ENCODE measurements around the gene C2CD3. TPM values are rescaled to one million over a fixed set of nuclear protein-coding genes. Genes with fewer than 3 reads are reported as not detected.

The C2CD3 gene
- total RNA-seq = 14.5 TPM
- polyA plus RNA-seq (ENCODE audit: insufficient read depth in 1 of 8, insufficient read length in 8 of 8, low replicate concordance in 1 of 8) = 10 to 100 TPM; 15.5 to 25.8 (median 19.5) TPM
- long read RNA-seq, donor 1, partial matches to known transcripts = 0 of 1 reads
- long read RNA-seq, donor 1, other reads (novel, unspliced or antisense) = 0 of 1 reads
- long read RNA-seq, donor 2 = 0 reads
- long read RNA-seq, donor 3 = 0 reads
- long read RNA-seq, donor 4, partial matches to known transcripts = 0 of 1 reads
- long read RNA-seq, donor 4, other reads (novel, unspliced or antisense) = 0 of 1 reads
- long read RNA-seq, donor 5, partial matches to known transcripts = 0 of 2 reads
- long read RNA-seq, donor 5, other reads (novel, unspliced or antisense) = 0 of 2 reads
- long read RNA-seq, donor 6 = 0 reads
- long read RNA-seq, donor 7 = 0 reads
- long read RNA-seq, donor 8, full-length matches to known transcripts = 2 of 2 reads
- long read RNA-seq, donor 8, partial matches to known transcripts = 0 of 2 reads
- long read RNA-seq, donor 8, other reads (novel, unspliced or antisense) = 0 of 2 reads
- long read RNA-seq, donor 9 = 0 reads
- long read RNA-seq, donor 10, partial matches to known transcripts = 6 of 7 reads
- long read RNA-seq, donor 10, other reads (novel, unspliced or antisense) = 0 of 7 reads
- long read RNA-seq, donor 11, partial matches to known transcripts = 0 of 11 reads
- long read RNA-seq, donor 11, other reads (novel, unspliced or antisense) = 11 of 11 reads

GRCh38 chr11:74170694-74171629, at the start of gene C2CD3, which contains the start of gene PPME1:
C2CD3 (minus strand) TSS chr11:74171002; CDS start chr11:74170792, 210 bp downstream.
PPME1 (plus strand) TSS chr11:74171289; CDS start chr11:74171422, 133 bp downstream.
- DNase-seq = peak; percentile 100

GRCh38 chr11:74220376-74220775, 49.6 kb upstream of the C2CD3 start:
- Histone ChIP-seq H3K27ac (ENCODE audit: low read length) (no peak overlapping the region), H3K4me1 (ENCODE audit: control insufficient read depth, insufficient read depth, low read length) (no peaks in the 10 kb centered on the region), H3K9me3 (replicated peaks; ENCODE audit: control insufficient read depth, low read depth, low read length) (no peaks in the 10 kb centered on the region), H3K36me3 (ENCODE audit: control insufficient read depth, insufficient read depth, low read length) (no peaks in the 10 kb centered on the region), H3K27me3 (ENCODE audit: control insufficient read depth, insufficient read depth, low read length) (no peaks in the 10 kb centered on the region), H3K4me3 (ENCODE audit: low read length) (no peak overlapping the region)
- WGBS (ENCODE audit: insufficient coverage) = 75% methylated on average over 1 of the region's 1 CpG
- DNase-seq = no peak

More at GRCh38 chr11:74170694-74171629, at the start of gene C2CD3, which contains the start of gene PPME1:
- peaks cover 9% of the 10 kb centered on the region for H3K4me1 ChIP-seq (ENCODE audit: control insufficient read depth, insufficient read depth, low read length)
- no peaks in the 10 kb centered on the region for H3K9me3 ChIP-seq (replicated peaks; ENCODE audit: control insufficient read depth, low read depth, low read length)
- 0% methylated on average over 62 of the region's 68 CpGs for WGBS (ENCODE audit: insufficient coverage)
- H3K36me3 ChIP-seq (ENCODE audit: control insufficient read depth, insufficient read depth, low read length) = peaks cover 6% of the 10 kb centered on the region
- peak within 1 kb of the TSS; percentile 93 for H3K4me3 ChIP-seq (ENCODE audit: low read length)
- H3K27me3 ChIP-seq (ENCODE audit: control insufficient read depth, insufficient read depth, low read length) = no peaks in the 10 kb centered on the region
- peak within 1 kb of the TSS; percentile 94 for H3K27ac ChIP-seq (ENCODE audit: low read length)

DNA sequence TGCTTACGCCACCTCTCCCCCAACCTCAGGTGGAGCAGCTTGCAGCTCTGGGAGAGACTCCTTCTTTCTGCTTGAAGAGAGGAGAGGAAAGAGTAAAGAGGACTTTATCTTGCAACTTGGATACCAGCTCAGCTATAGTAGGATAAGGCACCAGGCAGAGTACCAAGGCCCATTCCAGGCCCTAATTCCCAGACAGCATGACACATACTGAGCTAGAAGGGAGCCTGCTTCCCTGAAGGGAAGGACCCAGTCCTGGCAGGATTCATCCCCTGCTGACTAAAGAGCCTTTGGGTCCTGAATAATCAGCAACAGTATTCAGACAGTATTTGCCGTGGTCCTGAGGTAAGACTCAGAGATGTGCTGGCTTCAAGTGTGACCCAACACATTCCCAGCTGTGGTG, 41.7 kb upstream of the C2CD3 start:
- Histone ChIP-seq H3K27me3 (ENCODE audit: control insufficient read depth, insufficient read depth, low read length) (no peaks in the 10 kb centered on the region), H3K9me3 (replicated peaks; ENCODE audit: control insufficient read depth, low read depth, low read length) (peaks cover 6% of the 10 kb centered on the region), H3K27ac (ENCODE audit: low read length) (no peak overlapping the region), H3K4me3 (ENCODE audit: low read length) (no peak overlapping the region), H3K36me3 (ENCODE audit: control insufficient read depth, insufficient read depth, low read length) (peaks cover 20% of the 10 kb centered on the region), H3K4me1 (ENCODE audit: control insufficient read depth, insufficient read depth, low read length) (no peaks in the 10 kb centered on the region)
- DNase-seq = no peak
- WGBS (ENCODE audit: insufficient coverage) = 100% methylated on average over 1 of the region's 2 CpGs

GRCh38 chr11:74208507-74208906, 37.7 kb upstream of the C2CD3 start:
- H3K4me3 ChIP-seq (ENCODE audit: low read length) = no peak overlapping the region
- peaks cover 2% of the 10 kb centered on the region for H3K4me1 ChIP-seq (ENCODE audit: control insufficient read depth, insufficient read depth, low read length)
- no peak overlapping the region for H3K27ac ChIP-seq (ENCODE audit: low read length)
- no peaks in the 10 kb centered on the region for H3K27me3 ChIP-seq (ENCODE audit: control insufficient read depth, insufficient read depth, low read length)
- peaks cover 20% of the 10 kb centered on the region for H3K36me3 ChIP-seq (ENCODE audit: control insufficient read depth, insufficient read depth, low read length)
- no peak for DNase-seq
- H3K9me3 ChIP-seq (replicated peaks; ENCODE audit: control insufficient read depth, low read depth, low read length) = peaks cover 2% of the 10 kb centered on the region

- Histone ChIP-seq H3K27me3 (ENCODE audit: control insufficient read depth, insufficient read depth, low read length) (no peaks in the 10 kb centered on the region), H3K4me3 (ENCODE audit: low read length) (no peak overlapping the region), H3K9me3 (replicated peaks; ENCODE audit: control insufficient read depth, low read depth, low read length) (no peaks in the 10 kb centered on the region), H3K4me1 (ENCODE audit: control insufficient read depth, insufficient read depth, low read length) (peaks cover 2% of the 10 kb centered on the region), H3K36me3 (ENCODE audit: control insufficient read depth, insufficient read depth, low read length) (peaks cover 6% of the 10 kb centered on the region), H3K27ac (ENCODE audit: low read length) (no peak overlapping the region)
- no CpG with 5 or more reads among the region's 1 CpG for WGBS (ENCODE audit: insufficient coverage)
- no peak for DNase-seq
Measured at GRCh38 chr11:74206746-74207145, 35.9 kb upstream of the C2CD3 start.

DNA sequence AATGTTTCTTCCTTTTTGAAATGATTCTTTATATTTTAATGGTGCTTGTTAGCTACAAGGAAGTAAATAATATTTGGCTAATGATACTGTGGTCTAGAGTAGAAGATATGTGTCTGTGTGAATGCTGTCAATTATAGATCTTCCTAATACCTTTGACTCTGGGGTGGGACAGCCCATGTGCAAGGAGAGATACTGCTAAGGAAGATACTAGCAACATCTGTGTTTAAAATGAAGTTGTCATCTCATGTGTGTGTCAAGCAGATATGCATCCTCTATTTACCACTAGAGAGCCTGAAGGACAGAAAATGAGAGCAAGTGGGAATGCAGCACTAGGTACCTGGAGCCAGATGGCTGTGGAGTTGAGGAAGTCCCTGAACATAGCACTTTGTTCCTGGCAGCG, 34.4 kb upstream of the C2CD3 start:
- Histone ChIP-seq H3K9me3 (replicated peaks; ENCODE audit: control insufficient read depth, low read depth, low read length) (no peaks in the 10 kb centered on the region), H3K4me1 (ENCODE audit: control insufficient read depth, insufficient read depth, low read length) (peaks cover 2% of the 10 kb centered on the region), H3K36me3 (ENCODE audit: control insufficient read depth, insufficient read depth, low read length) (peaks cover 3% of the 10 kb centered on the region), H3K27me3 (ENCODE audit: control insufficient read depth, insufficient read depth, low read length) (no peaks in the 10 kb centered on the region), H3K4me3 (ENCODE audit: low read length) (no peak overlapping the region), H3K27ac (ENCODE audit: low read length) (no peak overlapping the region)
- no peak for DNase-seq
- WGBS (ENCODE audit: insufficient coverage) = no CpG with 5 or more reads among the region's 1 CpG

- Histone ChIP-seq H3K4me3 (ENCODE audit: low read length) (no peak overlapping the region), H3K27me3 (ENCODE audit: control insufficient read depth, insufficient read depth, low read length) (no peaks in the 10 kb centered on the region), H3K9me3 (replicated peaks; ENCODE audit: control insufficient read depth, low read depth, low read length) (no peaks in the 10 kb centered on the region), H3K36me3 (ENCODE audit: control insufficient read depth, insufficient read depth, low read length) (peaks cover 3% of the 10 kb centered on the region), H3K4me1 (ENCODE audit: control insufficient read depth, insufficient read depth, low read length) (peaks cover 2% of the 10 kb centered on the region), H3K27ac (ENCODE audit: low read length) (no peak overlapping the region)
- no peak for DNase-seq
- WGBS (ENCODE audit: insufficient coverage) = 100% methylated on average over 1 of the region's 1 CpG
Measured at GRCh38 chr11:74204701-74205100, 33.9 kb upstream of the C2CD3 start.

- WGBS (ENCODE audit: insufficient coverage) = no CpG with 5 or more reads among the region's 2 CpGs
- H3K9me3 ChIP-seq (replicated peaks; ENCODE audit: control insufficient read depth, low read depth, low read length) = no peaks in the 10 kb centered on the region
- H3K4me1 ChIP-seq (ENCODE audit: control insufficient read depth, insufficient read depth, low read length) = peaks cover 2% of the 10 kb centered on the region
- H3K4me3 ChIP-seq (ENCODE audit: low read length) = no peak overlapping the region
- no peak overlapping the region for H3K27ac ChIP-seq (ENCODE audit: low read length)
- peak; percentile 46 for DNase-seq
- peaks cover under 1% of the 10 kb centered on the region for H3K36me3 ChIP-seq (ENCODE audit: control insufficient read depth, insufficient read depth, low read length)
- H3K27me3 ChIP-seq (ENCODE audit: control insufficient read depth, insufficient read depth, low read length) = no peaks in the 10 kb centered on the region
Measured at GRCh38 chr11:74203966-74204365, 33.2 kb upstream of the C2CD3 start.

DNA sequence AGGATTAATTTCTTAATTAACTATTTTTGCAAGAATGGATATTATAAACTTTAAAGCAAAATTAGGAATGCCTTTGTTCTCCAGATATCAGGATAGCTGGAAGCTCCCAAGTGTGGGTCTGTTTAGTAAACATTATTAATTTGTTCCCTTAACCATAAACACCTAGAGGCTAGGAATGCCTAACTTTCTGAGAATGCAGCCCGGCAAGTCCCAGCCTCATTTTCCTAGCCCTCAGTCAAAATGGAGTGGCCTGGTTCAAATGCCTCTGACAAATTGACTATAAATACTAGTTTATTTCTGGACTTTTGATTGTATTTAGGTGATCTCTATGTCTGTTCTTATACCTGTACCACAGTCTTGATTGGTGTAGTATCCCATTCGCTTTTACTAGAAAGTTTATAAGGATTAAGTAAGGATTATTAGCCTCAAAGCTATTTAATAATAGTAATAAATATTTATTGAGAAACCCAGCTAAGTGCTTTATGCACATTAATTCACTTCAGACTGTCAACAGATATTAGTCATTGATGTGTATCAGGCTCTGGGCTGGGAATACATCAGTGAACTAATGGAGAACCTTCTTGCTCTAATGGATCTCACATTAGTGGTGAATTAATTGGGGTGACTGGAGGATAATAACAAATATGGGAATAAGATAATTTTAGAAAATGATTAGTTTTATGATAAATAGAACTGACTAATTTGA, 26.1 kb upstream of the C2CD3 start:
- no peak for DNase-seq
- Histone ChIP-seq H3K4me1 (ENCODE audit: control insufficient read depth, insufficient read depth, low read length) (no peaks in the 10 kb centered on the region), H3K4me3 (ENCODE audit: low read length) (no peak overlapping the region), H3K27ac (ENCODE audit: low read length) (no peak overlapping the region), H3K27me3 (ENCODE audit: control insufficient read depth, insufficient read depth, low read length) (no peaks in the 10 kb centered on the region), H3K36me3 (ENCODE audit: control insufficient read depth, insufficient read depth, low read length) (no peaks in the 10 kb centered on the region), H3K9me3 (replicated peaks; ENCODE audit: control insufficient read depth, low read depth, low read length) (no peaks in the 10 kb centered on the region)
- WGBS (ENCODE audit: insufficient coverage) = no CpG with 5 or more reads among the region's 2 CpGs

All from muscle of leg (tissue), 16 donors.